Stimulated activated CD4-positive, alpha-beta T cell treated with anti-CD3 and anti-CD28 coated beads, Interleukin-2, amount 100 ng/mL, for 24 hours (primary cell): ENCODE results near the gene FBXL14.
"Not testable (repeated sequence)": the region's sequence is repeated elsewhere in the genome, so short reads cannot be mapped to it uniquely, and the experiment has no call there.

Experiments
- DNase-seq, 2 donors: peaks; one replicate each; pipeline ENCODE4 v3.0.0-alpha.2; 2020

The FBXL14 gene

GRCh38 chr12:1566449-1567135, 27.8 kb downstream of the FBXL14 start:
- DNase-seq = no peak

DNA sequence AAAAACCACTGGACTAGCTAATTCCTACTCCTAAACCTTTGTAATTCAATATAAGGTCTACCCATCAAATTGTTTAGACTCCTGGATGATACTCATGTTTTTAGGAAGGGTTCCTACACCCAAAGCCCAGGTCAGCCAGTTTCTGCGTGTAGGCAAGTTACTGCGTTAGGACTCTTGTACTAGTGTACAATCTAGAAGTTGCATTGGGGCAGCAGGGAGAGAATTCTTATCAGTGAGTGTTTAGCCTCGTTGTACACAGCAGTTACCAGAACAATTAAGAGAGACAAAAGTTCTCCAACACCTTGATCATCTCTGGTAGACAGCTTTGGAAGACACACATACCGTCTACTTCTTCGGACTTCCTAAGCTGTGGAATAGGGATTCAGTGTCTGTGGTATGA, 29.2 kb downstream of the FBXL14 start:
- no peak for DNase-seq

GRCh38 chr12:1564067-1564466, 30.3 kb downstream of the FBXL14 start:
- DNase-seq = no peak

DNA sequence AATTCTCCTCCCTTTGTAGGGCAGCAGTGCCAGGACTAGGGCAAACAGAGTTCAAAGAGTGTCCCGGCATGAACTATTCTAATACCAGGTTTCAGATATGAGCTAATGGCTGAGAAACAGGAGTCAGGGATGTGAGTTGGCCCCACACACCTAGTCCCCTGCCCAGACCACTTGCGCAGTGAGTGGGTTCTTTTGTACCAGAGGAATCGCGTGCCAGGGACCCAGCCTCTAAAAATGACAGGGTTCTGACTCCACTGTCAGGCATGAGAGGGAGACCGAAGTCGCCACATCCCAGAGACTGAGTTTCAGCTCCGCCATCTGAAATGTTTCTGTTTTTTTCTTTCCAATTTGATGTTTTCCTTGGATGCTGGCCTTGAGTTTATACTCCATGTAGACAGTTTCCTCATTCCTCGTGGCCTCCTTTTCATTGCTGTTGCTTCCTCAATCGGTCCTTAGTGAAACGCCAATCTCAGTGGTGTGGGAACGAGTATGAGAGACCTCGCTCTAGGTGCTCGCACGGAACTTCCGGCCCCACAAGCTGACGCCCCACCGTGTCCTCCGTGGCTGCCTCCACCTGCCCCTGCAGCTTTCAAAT, 31.5 kb downstream of the FBXL14 start:
- DNase-seq = no peak

DNA sequence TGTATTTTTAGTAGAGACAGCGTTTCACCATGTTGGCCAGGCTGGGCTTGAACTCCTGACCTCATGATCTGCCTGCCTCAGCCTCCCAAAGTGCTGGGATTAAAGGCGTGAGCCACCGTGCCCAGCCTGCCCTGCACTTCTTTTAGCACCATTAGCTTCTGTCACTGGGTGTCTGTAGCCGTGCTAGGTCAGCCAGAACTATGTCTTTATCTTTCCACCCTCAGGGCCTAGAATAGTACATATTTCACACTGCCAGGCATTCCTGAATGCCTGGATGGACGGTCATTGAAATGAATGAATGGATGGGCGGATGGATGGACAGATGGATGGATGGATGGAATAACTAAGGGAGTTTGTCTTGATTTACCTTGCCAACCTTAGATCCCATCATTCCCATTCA, 33.7 kb downstream of the FBXL14 start:
- DNase-seq = no peak

GRCh38 chr12:1559676-1560091, 34.7 kb downstream of the FBXL14 start:
- no peak for DNase-seq

- DNase-seq = not testable (repeated sequence)
These were observed 36.3 kb downstream of the FBXL14 start for GRCh38 chr12:1558108-1558507.

GRCh38 chr12:1553987-1554982, 40.1 kb downstream of the FBXL14 start:
- peak; percentile 52 to 58 for DNase-seq

DNA sequence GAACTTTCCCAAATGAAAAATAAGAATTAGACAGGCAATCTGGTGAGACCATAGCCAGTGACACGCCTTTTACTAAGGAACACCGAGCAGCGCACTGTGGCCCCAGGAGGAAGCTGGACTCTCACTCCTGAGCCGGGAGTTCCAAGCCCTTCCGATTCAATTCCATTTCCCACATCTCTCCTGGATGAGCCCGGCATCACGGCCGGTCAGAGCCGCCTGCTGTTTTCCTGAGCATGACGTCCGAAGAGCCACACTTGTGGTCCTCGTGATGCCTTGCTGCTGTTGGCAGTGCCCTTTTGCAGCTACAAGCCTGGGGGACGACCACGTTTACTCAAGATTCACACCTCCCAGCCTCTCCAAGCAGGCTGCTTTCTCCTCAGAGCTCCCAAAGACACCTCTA, 40.8 kb downstream of the FBXL14 start:
- DNase-seq = no peak

DNA sequence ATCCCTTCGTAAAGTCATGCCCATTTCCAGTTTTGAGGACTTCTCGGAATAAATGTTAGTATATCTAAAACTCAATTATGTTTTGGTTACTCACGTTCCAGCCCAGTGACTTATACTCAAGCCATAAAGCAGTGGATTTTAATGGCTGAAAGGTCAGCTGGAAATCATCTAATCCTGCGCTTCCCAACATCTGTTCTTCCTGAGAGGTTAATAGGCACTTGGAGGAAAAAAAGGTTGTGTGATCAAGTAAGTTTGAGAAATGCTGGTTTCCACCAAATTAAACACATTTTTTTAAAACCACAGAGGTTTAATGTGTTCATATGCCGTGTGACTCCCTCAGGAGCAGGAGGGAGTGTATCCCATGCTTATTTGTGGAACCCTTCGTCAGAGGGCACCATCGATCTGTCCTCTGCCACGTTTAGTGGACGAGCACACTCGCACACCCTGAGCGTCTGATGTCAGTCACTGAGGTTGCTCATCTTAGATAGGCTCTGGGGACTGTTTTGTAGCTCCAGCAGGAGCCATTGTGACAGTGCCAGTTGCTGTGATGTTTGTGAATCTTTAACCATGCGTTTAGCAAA, 41.4 kb downstream of the FBXL14 start:
- DNase-seq = no peak

- DNase-seq = no peak
These were observed 42.2 kb downstream of the FBXL14 start for GRCh38 chr12:1552171-1552570.

DNA sequence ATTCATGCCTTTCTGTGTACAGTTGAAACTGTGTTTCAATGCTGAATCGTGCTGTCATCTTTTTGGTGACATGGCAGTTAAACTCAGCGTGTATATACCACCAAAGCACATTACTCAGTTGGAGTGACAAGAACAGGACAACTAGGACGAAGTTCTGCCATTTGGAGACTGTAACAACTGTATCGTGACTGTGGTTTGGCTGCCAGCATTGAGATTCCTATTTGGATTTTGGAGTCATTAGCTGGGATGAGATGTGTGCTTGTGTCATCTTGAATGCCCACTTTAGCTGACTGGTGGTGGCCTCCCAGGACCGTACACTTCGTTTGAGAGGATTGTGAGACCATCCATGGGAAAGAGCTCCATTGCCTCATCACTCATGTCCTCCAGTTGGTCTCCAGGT, 42.9 kb downstream of the FBXL14 start:
- DNase-seq = no peak

- DNase-seq = no peak
These were observed 47.3 kb downstream of the FBXL14 start for GRCh38 chr12:1546931-1547640.

DNA sequence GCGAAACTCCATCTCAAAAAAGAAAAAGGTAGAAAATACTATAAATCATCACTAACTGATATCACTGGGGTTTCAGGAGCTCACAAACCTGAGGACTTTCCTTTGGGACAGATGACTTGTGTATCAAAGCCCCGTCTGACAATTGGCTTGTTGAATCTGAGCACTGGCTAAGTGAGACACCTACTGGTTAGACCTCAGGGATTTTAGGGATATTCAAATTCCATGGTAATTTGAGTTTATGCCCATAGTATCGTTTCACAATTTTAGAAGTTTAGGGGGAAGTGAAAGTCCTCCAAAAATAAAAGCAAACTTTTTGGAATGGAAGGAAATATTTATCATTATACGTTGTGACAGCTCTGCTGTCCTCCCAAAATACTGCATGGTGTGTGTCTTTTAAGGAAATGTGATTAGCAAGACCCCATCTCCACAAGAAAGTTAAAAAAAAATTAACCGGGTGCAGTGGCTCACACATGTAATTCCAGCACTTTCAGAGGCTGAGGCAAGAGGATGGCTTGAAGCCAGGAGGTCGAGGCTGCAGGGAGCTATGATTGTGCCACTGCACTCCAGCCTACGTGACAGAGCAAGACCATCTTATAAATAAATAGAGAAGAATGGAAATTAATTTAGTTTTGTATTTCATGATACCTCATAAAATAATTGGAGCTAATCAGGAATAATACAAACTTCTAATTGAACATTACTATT, 49.2 kb downstream of the FBXL14 start:
- no peak for DNase-seq

- no peak for DNase-seq
These were observed 51.8 kb downstream of the FBXL14 start for GRCh38 chr12:1542599-1542998.

- DNase-seq = no peak
These were observed 53.7 kb downstream of the FBXL14 start for GRCh38 chr12:1540690-1541089.

- DNase-seq = no peak
These were observed 55.2 kb downstream of the FBXL14 start for GRCh38 chr12:1539135-1539534.

GRCh38 chr12:1536817-1537216, 57.6 kb downstream of the FBXL14 start:
- DNase-seq = no peak

DNA sequence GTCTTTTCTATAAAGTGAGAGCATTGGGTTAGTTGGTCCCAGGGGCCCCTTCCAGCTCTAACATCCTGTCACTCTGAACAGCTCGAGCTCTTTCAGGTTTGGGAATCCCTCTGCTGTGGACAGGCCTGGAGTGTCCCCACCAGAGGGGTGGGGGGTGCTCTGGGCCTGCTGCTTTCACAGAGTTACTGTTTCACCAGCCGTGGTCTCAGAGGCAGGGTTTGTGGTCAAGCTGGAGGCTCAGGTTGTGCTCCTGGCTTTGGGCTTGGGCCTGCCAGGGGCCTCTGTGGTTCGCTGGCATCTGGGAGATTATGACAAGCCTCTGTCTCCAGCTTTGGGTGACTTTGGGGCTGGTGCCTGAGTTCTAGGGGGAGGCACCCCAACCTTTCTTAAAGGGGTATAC, 59.6 kb downstream of the FBXL14 start:
- DNase-seq = no peak

- peak; percentile 39 to 55 for DNase-seq
These were observed 60.6 kb downstream of the FBXL14 start for GRCh38 chr12:1533602-1534304.

- peak in 1 of 2 donors; percentile 10 for DNase-seq
These were observed 61.2 kb downstream of the FBXL14 start for GRCh38 chr12:1533205-1533601.
